Stimulated activated CD4-positive, alpha-beta T cell treated with anti-CD3 and anti-CD28 coated beads, Interleukin-1b, Interleukin-23, amount 100 ng/mL, for 24 hours (primary cell): ENCODE results near the gene NBL1.
A peak's percentile ranks its signal among the peaks of the same experiment; 100 is the strongest.

Source experiments
- DNase-seq, 4 experiments: peaks; one replicate each; pipeline ENCODE4 v3.0.0-alpha.2; 2020; ENCODE audit warnings: low read depth in 4 of 4, low spot score in 1 of 4

The NBL1 gene

DNA sequence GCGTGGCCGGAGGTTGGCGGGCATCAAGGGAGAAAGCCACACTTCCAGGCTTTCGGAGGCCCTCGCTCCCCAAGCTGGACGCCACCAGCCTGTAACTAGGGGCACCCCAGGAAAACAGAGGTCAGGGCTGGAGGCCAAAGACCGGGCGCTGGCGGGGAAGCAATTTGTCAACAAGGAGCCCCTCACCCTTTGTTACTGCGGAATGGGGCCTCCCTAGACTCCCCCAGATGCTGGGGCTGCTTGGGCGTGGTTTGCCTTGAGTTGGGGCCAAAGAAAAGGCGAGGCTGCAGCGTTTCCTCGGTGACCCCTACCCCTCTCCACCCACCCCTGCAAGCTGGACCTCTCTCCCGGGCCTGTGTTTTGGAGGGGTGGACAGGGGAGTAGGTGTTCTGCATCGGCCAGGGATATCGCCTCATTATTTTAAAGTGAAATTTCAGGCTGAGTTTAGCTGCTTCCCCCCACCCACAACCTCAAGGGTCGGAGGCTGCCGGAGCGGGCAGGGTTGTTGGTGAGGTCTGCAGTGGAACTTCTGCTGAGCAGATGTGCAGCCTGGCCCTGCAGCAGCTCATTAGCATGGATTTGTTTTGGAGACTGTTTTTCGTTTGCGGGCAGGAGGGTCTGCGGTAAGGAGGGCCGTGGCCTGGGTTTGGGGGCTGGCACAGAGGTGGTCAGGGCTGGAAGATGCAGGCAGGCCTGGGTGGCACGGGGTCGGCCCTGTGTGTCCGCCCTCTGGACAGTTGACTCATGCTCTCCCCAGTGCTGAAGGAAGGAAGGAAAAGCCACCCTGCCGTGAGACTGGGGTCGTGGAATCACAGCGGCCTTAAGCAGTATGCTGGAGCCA, 1.5 kb downstream of the NBL1 start:
- DNase-seq, result no peak

DNA sequence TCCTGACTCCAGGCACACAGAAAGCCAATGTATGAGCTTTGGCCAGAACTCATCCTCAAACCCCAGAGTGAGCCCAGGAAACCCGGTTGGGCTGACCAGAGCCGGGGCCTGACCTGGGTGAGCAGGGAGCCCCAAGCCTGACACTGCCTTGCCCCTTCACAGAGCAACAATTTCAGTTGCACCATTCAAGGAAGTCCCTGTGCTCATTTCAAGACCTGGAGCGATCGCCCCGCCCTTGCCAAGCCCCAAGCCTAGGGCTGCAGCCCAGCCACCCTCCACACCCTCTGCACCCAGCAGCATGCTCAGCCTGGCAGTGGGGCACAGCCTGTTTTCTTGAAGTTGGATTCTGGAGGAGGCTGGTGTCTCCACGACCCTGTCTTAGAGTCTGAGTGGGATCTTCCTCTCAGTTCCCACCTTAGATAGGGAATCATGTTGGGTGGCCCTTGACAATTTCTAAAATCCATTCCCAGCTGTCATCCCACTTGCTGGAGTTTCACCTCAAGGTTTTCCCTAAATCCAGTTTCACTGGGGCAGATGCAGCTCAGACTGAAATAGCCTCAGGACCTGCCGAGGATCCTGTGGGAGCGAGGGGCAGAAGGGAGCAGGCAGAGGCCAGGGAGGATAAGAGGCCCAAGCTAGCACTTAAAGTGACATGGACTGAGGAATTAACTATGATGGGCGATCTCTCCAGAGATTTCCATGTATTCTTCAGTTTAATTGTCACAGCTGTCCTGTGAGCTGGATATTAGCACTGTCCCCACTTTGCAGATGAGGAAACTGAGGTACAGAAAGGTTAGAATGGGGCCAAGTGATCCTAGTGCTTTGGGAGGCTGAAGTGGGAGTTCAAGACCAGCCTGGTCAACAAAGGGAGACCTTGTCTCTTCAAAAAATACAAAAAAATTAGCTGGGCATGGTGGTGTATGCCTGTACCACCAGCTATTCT, 2.5 kb downstream of the NBL1 start:
- no peak for DNase-seq

DNA sequence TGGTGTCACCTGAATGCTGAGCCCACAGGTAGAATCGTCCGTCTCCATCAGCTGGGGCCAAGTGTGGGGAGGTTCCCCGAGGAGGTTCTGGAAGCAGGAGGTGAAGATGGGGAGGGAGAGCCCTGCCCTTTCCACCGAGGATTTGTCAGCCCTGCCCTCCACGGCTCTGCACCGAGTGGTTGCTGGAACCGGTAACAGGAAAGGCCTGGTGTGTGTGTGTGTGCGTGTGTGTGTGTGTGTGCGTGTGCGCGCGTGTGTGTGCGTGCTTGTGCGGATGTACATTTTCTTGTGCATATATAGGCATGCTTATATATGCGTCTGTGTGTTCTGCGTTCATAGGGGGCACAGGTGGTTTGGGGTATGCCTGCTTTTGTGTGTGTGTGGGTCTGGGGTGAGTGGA, 3.5 kb downstream of the NBL1 start:
- no peak for DNase-seq

DNA sequence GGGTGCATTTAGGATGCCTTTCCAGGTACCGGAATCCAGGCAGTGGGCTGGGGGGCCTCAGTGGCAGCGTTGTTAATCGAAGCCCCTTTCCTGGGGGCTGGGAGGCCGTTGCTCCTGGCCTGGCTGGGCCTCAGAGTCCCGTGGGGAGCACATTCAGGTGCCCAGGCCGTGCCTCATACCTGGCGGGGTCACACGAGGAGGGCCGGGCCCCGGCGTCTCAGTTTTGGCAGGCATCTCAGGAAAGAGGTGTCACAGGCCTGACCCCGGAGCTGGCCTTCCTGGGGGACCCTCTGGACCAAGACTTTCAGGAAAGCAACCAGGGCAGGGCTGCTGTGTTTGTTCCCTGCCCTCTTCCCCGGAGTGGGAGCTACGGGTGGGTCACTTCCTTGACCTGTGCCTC, 4.1 kb downstream of the NBL1 start:
- no peak for DNase-seq

DNA sequence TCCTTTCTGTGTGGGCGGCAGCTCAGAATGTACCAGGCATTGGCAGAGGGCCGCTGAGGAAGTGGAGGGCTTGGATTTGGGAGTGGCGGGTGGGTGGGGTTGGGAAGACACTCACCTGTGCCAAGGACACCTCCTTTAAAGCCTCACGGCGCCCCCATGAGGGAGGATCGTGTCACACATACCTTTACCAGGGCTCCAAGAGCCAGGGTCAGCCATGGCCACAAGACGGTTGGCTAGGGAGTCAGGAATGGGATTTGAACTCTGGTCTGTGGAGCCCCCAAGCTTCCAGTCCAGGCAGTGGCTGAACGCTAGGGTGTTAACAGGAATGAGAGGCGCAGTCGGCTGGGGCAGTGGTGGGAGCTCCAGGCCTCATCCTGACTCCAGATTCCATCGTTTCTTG, 4.6 kb downstream of the NBL1 start:
- DNase-seq, result no peak

GRCh38 chr1:19650416-19651140, 6.5 kb downstream of the NBL1 start:
- no peak for DNase-seq

DNA sequence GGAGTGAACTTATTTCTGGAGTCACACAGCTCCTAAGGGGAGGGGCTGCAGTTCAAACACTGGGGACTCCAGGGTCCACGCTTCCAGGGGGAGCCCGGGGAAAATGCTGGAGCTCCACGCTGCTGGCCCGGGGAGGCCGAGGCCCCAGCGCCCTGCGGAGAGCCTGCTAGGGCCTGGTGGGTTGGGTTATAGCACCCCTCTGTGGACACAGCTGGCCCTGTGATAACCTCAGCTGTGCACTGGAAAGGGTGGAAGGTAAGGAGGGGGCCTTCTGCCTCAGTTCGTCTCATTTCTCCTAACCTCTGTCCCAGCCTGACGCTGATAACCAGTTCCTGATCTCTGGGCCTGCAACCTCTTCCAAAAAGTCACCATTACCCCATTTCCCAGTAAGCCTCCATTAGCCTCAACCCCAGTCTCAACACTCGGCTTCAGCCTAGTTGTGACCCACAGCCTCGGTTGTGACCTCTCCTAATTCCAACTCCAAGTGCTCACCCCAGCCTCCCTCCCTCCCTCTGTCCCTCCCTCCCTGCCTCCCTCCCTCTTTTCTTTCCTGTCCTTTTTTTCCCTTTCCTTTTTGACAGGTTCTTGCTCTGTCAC, 7.1 kb downstream of the NBL1 start:
- no peak for DNase-seq

DNA sequence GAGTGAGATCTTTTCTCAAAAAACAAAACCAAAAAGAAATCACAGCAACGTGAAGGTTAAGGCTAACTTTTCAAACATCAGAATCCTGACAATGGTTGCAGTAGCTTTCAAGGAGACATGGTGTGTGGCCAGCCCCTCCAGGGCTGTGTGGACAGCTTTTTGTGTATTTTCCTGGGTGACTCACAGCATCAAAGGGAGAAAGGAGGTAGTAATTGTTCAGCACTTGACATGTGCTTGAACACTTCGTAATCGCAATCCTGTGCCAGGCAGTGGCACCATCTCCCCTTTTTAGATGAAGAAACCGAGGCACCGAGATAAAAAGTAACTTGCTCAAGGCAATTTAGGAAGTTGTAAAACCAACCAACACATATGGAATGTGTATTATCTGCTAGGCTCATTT, 10.3 kb downstream of the NBL1 start:
- no peak for DNase-seq

DNA sequence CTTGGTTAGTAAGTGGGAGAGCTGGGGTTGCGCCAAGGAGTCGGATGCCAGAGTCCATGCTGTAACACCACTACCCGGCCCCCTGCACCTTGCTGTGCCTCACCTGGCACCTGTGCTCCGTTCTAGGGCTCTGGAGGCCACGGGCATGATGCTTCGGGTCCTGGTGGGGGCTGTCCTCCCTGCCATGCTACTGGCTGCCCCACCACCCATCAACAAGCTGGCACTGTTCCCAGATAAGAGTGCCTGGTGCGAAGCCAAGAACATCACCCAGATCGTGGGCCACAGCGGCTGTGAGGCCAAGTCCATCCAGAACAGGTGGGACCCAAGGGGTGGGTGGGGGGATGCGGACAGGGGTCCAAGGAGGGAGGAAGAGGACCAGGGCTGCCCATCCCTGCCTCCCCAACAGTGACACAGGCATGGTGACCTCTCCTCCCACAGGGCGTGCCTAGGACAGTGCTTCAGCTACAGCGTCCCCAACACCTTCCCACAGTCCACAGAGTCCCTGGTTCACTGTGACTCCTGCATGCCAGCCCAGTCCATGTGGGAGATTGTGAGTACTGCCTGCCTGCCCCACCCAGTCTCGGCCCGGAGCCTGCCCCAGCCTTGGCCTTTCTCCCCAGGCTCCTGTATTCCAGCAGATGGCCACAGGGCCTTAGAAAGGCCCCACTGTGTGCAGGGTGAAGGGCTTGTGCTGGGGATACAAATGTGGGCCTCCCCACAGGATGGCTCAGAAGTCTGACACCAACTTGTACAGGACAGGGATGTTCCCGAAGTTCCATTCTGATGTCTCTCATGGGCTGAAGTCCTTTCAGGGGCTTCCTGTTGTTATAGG, 11.0 kb downstream of the NBL1 start:
- no peak for DNase-seq

DNA sequence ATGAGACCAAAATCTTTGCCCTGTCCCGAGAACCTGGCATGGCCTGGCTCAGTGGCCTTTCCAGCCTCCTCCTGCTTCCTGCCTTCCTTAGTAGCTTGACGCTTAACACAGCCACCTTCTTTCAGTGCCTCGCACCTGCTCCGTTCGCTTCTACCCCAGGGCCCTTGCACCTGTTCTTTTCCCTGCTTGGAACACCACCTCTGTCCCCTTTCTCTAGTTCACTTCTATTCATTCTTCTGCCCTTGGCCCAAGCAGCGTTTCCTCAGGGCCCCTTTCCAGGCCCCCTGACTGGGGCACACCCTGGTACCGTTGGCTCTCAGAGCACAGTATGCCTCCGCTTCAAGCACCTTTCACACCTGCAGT, 11.6 kb downstream of the NBL1 start:
- no peak for DNase-seq

GRCh38 chr1:19656134-19656779, 12.1 kb downstream of the NBL1 start:
- DNase-seq, result no peak

- DNase-seq, result no peak
Observed at GRCh38 chr1:19656780-19657466, 12.8 kb downstream of the NBL1 start.

DNA sequence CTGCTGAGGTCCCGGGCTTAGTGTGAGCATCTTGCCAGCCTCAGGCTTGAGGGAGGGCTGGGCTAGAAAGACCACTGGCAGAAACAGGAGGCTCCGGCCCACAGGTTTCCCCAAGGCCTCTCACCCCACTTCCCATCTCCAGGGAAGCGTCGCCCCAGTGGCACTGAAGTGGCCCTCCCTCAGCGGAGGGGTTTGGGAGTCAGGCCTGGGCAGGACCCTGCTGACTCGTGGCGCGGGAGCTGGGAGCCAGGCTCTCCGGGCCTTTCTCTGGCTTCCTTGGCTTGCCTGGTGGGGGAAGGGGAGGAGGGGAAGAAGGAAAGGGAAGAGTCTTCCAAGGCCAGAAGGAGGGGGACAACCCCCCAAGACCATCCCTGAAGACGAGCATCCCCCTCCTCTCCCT, 13.4 kb downstream of the NBL1 start:
- no peak for DNase-seq

- no peak for DNase-seq
Observed at GRCh38 chr1:19658186-19658585, 14.1 kb downstream of the NBL1 start.

- no peak for DNase-seq
Observed at GRCh38 chr1:19661721-19662228, 17.7 kb downstream of the NBL1 start.

GRCh38 chr1:19662313-19662712, 18.2 kb downstream of the NBL1 start:
- DNase-seq, result no peak

GRCh38 chr1:19664453-19665185, 20.5 kb downstream of the NBL1 start, which contains the start of gene HTR6:
Gene HTR6 (plus strand): TSS chr1:19664875. CDS start chr1:19665754, 879 bp downstream.
- DNase-seq, result peak in 1 of 4 experiments; percentile 40

DNA sequence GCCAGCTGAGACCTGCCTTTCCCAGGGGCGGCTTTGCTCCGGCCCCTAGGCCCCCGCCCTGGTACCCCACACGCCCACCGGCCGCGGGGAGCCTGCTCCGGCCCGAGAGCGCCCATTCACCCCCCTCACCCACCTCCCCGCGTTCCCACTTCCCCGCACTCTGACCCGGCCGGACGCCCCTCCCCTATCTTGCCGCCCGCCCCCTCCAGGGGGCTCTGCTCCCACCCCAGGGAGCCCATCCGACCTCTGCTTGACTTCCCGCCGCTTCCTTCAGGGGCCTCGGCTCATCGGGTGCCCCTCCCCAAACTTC, 21.0 kb downstream of the NBL1 start:
- DNase-seq, result no peak
